GM19035 (cell line): ENCODE measurements around the gene SEPHS1.
"Not testable (repeated sequence)": the region's sequence is repeated elsewhere in the genome, so short reads cannot be mapped to it uniquely, and the experiment has no call there.

Source experiments
- ATAC-seq: cut with Tn5 transposase; IDR thresholded peaks from one replicate; pipeline ENCODE4 v1.9.1; 2021; ENCODE audit not compliant: unreplicated experiment

SEPHS1 gene

DNA sequence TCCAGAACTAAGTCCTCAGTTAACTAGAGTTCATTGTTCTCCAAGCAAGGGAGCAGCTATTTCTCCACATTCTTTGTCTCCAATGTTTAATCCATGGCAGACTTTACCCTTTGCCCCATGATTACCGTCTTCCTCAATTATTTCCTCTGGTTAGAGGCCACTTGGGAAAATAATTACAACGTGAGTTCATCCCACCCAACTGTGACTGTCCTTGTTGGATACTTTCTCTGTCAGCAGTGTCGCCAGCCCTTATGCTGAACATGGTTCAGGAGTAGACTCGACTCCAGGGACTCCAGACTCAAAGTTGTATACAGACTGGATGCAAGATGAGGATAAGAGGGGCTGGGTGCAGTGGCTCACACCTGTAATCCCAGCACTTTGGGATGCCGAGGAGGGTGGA is 17.1 kb upstream of the SEPHS1 start:
- no peak for ATAC-seq

GRCh38 chr10:13360587-13360986 is 12.5 kb upstream of the SEPHS1 start:
- no peak for ATAC-seq

DNA sequence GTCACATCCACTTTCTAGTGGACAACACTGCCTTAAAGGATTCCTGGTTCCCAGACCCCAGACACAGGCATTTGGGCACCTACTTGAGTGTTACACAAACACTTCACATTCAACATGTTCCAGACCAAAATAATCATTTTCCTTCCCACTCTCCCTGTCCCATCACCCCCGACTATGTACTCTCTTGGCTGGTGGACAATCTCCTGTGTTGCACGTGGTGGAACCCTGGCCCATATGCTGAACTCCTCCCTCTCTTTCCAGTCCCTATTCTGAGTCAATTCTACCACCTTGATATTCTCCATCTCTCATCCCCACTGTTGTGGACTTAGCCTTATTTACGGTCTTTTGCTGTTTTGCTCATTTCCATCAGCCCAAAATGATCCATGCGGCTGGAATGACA is 8.3 kb upstream of the SEPHS1 start:
- no peak for ATAC-seq

- no peak for ATAC-seq
These were observed 6.7 kb upstream of the SEPHS1 start for GRCh38 chr10:13354783-13355182.

GRCh38 chr10:13352519-13352918 is 4.4 kb upstream of the SEPHS1 start:
- ATAC-seq = no peak

- ATAC-seq = no peak
These were observed 3.3 kb upstream of the SEPHS1 start for GRCh38 chr10:13351340-13351915.

DNA sequence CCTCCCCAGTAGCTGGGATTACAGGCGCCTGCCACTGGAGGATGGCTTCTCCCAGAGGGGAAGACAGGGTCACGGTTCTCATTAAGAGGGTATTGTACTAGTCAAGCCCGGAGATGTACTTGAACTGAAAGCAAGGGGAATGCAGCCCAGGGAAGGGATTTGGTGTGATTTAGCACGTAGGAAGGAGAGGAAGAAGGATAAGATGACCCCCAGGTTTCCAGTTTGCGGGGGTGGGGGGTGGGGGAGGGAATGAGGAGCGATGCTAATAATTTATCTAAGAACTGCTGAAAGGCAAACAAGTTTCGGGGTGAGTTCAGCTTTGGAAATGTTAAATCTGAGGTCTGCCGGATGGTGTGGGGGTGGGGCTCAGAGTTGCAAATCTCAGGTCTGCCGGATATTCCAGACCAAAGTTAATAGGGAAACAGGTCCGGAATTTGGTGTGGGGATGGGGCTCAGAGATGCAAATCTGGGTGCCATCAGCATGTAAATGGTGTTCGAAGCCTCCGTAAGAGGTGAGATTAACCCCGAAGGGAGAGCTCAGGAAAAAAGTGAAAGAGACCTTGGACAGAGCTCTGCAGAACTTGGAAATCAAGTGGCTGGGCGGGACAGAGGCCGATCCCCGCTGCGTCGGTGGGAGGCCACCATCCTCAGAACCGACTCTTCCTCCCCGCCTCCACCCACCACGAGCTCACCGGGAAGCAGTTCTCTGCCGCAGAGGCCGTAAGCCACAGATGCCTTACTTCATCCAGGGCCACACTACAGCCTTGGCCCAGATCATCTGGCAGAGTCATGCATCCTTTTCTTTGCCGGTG is 1.6 kb upstream of the SEPHS1 start:
- no peak for ATAC-seq

- ATAC-seq = peak; percentile 65
These were observed 465 bp downstream of the SEPHS1 start for GRCh38 chr10:13347500-13348156.

DNA sequence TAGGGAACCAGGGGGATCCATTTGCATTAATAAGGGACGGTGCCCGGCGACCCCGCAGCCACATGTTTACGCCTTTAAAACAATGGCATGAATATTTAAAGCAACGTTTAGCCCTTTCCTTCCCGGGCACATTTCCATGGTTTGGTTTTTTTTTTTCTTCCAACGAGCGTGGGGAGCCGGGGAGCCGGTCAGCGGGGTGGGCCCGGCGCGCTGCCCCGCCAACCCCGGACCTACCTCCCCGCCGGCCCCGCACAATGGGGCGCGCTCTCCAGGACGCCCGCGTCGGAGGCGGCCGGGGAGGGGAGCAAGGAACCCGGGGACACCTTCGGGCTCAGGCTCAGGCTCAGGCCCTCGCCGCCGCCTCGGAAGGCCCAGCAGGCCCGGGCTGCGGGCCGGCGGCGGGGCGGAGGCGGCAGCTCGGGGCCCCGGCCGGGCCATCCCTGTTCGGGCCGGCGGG is 1.0 kb downstream of the SEPHS1 start:
- peak; percentile 32 for ATAC-seq

GRCh38 chr10:13346283-13347042 is 1.6 kb downstream of the SEPHS1 start:
- ATAC-seq = no peak

GRCh38 chr10:13340626-13341376 is 7.3 kb downstream of the SEPHS1 start:
- ATAC-seq = peak; percentile 97

- no peak for ATAC-seq
These were observed 8.0 kb downstream of the SEPHS1 start for GRCh38 chr10:13340068-13340467.

GRCh38 chr10:13338390-13339110 is 9.5 kb downstream of the SEPHS1 start:
- ATAC-seq = no peak

GRCh38 chr10:13337827-13338196 is 10.3 kb downstream of the SEPHS1 start:
- no peak for ATAC-seq

GRCh38 chr10:13337128-13337826 is 10.8 kb downstream of the SEPHS1 start:
- ATAC-seq = no peak

DNA sequence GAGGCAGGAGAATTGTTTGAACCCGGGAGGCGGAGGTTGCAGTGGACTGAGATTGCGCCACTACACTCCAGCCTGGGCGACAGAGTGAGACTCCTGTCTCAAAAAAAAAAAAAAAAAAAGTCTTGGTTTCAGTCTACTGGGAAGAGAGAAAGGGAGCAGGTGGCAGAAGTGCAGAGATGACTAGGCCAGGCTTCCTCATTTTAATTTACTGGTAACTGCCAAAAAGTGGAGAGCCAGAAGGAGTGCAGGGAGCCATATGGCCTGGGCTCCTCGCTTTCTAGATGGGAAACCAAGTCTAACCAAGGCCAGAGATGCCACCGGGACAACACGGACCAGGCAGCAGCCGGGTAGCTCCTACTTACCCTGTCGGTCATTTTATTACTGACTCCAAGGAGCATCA is 12.2 kb downstream of the SEPHS1 start:
- ATAC-seq = no peak

DNA sequence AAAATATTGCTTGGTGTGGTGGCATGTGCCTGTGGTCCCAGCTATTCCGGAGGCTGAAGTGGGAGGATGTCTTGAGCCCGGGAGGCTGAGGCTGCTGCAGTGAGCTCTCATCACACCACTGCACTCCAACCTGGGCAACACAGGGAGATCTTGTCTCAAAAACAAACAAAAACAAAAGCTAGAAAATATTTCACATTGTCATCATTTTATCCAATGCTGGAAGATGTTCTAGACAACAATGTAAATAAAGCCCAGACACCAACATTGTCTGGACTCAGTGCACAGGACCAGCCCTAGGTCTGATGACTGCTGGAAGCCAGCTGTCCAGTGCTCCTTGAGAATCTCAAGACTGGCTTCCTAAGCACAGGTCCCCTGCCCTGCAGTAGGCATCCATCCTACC is 13.5 kb downstream of the SEPHS1 start:
- no peak for ATAC-seq

DNA sequence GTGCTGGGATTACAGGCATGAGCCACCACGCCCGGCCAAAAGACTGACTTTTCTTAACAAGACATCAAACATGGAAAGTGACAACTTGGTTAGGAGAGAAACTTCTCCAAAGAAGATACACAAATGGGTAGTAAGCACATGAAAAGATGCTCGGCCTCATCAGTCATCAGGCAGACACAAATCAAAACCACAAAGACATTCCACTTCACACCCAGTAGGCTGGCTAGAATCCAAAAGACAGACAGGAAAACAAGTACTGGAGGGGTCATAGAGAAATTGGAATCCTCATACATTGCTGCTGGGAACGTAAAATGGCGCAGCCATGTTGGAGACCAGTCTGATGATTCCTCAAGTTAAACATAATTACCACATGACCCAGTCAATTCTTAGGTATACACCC is 16.4 kb downstream of the SEPHS1 start:
- no peak for ATAC-seq

DNA sequence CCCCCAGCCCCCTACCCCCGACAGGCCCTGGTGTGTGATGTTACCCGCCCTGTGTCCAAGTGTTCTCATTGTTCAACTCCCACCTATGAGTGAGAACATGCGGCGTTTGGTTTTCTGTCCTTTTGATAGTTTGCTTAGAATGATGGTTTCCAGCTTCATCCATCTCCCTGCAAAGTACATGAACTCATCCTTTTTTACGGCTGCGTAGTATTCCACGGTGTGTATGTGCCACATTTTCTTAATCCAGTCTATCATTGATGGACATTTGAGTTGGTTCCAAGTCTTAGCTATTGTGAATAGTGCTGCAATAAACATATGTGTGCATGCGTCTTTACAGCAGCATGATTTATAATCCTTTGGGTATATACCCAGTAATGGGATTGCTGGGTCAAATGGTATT is 17.1 kb downstream of the SEPHS1 start:
- ATAC-seq = not testable (repeated sequence)
